K562 (cell line): ENCODE data around the gene FAM83E. TPM values are rescaled to one million over a fixed set of nuclear protein-coding genes. Genes with fewer than 3 reads are reported as not detected.

ENCODE experiments used
- HMGN3 ChIP-seq: IDR thresholded peaks from 2 replicates; pipeline ENCODE4 v1.6.1; 2011; ENCODE audit warnings: borderline replicate concordance, low read depth, mild to moderate bottlenecking, mixed read lengths, low read length; ENCODE audit not compliant: insufficient read length; ENCODE audit errors: extremely low read depth
- IRF1 ChIP-seq: sonication (generic); formaldehyde crosslinking; IDR thresholded peaks from 2 replicates; pipeline ENCODE4 v1.8.0; 2022; ENCODE audit warnings: missing genetic modification reagents, mild to moderate bottlenecking, borderline replicate concordance
- polyA plus RNA-seq, 8 experiments: library from polyadenylated mRNA; depleted of rRNA in 4 of 8; stranded (reverse) in 5 of 8; unstranded in 3 of 8; fragments of >200 nt; fragmentation: Nextera tagmentation in 2 of 8; fragmentation: Illumina TruSeq in 1 of 8; extraction: Ambion mirVana in 2 of 8; extraction: Trizol in 1 of 8; gene quantifications; 2 replicates each; pipeline versions ENCODE4 v1.2.1 to v1.2.3, GENCODE V29; 2011 to 2014; ENCODE audit warnings: inconsistent platforms in 1 of 8, missing spikeins in 1 of 8
- total RNA-seq, 7 experiments: library from RNA; depleted of rRNA in 6 of 7; stranded (reverse); fragments of >200 nt in 6 of 7; fragmentation: Illumina TruSeq in 2 of 7; extraction: Trizol in 2 of 7; gene quantifications; 2 replicates each; pipeline versions ENCODE4 v1.2.1 to v1.2.3, GENCODE V29; 2011 to 2021; ENCODE audit warnings: low replicate concordance in 1 of 7
- TF ChIP-seq, protein P1 (sequence below): fragments of 450-650 bp; IDR thresholded peaks from 2 replicates; pipeline ENCODE4 v1.6.1; 2016; ENCODE audit warnings: antibody characterized with exemption
- TF ChIP-seq, protein P2 (sequence below): fragments of 200-800 bp; sonication (Bioruptor generic); IDR thresholded peaks from 2 replicates; pipeline ENCODE4 v1.6.1; 2017; ENCODE audit warnings: missing genetic modification characterization, missing compliant biosample characterization
- TF ChIP-seq, protein P3 (sequence below): sonication (generic); formaldehyde crosslinking; IDR thresholded peaks from 2 replicates; pipeline ENCODE4 v1.8.0; 2022; ENCODE audit warnings: mild to moderate bottlenecking, missing genetic modification reagents

The FAM83E gene
- total and polyA plus RNA-seq, 9 of the 15 experiments (the other 6 are each of a cell fraction or from before 2014, with no cell fraction given), result 0.15 to 0.87 (median 0.29) TPM; not detected in 4

DNA sequence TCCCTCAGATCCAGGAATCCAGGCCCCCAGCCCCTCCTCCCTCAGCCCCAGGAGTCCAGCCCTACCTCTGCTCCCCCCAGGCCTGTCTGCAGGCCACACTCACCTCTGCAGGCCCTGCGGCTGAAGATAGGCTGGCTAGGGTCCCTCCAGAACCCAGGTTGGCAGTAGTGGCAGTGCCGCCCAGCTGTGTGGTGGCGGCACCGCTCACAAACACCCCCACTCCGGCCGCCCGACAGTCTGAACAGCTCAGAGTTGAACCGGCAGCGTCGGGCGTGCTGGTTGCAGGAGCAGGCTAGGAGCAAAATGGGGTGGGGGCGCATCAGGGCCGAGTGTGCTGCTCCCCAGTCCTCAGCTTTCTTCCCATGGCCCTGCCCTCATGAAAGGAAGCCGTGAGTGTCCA, 49.6 kb upstream of the FAM83E start (continued):
- TF ChIP-seq, protein P1, sequence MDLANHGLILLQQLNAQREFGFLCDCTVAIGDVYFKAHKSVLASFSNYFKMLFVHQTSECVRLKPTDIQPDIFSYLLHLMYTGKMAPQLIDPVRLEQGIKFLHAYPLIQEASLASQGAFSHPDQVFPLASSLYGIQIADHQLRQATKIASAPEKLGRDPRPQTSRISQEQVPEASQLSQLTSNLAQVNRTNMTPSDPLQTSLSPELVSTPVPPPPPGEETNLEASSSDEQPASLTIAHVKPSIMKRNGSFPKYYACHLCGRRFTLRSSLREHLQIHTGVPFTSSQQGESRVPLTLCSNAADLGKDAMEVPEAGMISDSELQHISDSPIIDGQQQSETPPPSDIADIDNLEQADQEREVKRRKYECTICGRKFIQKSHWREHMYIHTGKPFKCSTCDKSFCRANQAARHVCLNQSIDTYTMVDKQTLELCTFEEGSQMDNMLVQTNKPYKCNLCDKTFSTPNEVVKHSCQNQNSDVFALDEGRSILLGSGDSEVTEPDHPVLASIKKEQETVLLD, result no peak
- TF ChIP-seq HMGN3 (no peak), IRF1 (no peak)
- TF ChIP-seq, protein P2, sequence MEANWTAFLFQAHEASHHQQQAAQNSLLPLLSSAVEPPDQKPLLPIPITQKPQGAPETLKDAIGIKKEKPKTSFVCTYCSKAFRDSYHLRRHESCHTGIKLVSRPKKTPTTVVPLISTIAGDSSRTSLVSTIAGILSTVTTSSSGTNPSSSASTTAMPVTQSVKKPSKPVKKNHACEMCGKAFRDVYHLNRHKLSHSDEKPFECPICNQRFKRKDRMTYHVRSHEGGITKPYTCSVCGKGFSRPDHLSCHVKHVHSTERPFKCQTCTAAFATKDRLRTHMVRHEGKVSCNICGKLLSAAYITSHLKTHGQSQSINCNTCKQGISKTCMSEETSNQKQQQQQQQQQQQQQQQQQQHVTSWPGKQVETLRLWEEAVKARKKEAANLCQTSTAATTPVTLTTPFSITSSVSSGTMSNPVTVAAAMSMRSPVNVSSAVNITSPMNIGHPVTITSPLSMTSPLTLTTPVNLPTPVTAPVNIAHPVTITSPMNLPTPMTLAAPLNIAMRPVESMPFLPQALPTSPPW (CRISPR knock-in tag), result no peak
- TF ChIP-seq, protein P3, sequence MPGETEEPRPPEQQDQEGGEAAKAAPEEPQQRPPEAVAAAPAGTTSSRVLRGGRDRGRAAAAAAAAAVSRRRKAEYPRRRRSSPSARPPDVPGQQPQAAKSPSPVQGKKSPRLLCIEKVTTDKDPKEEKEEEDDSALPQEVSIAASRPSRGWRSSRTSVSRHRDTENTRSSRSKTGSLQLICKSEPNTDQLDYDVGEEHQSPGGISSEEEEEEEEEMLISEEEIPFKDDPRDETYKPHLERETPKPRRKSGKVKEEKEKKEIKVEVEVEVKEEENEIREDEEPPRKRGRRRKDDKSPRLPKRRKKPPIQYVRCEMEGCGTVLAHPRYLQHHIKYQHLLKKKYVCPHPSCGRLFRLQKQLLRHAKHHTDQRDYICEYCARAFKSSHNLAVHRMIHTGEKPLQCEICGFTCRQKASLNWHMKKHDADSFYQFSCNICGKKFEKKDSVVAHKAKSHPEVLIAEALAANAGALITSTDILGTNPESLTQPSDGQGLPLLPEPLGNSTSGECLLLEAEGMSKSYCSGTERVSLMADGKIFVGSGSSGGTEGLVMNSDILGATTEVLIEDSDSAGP (CRISPR knock-in tag), result no peak
